GM12878 (cell line): ENCODE data around the gene CHCHD6. TPM values are rescaled to one million over a fixed set of nuclear protein-coding genes. Genes with fewer than 3 reads are reported as not detected.

Source experiments
- ATAC-seq: fragments of 200-7000 bp; cut with Tn5 transposase; 3 replicates; pipeline ENCODE4 v1.9.1; 2020; ENCODE audit warnings: mild to moderate bottlenecking, moderate library complexity
- BruUV-seq: library from RNA; stranded (reverse); fragments of 400-500 nt; replicated peaks from 2 replicates; lab custom pipeline; 2021; lab: Mats Ljungman, UMichigan
- CTCF ChIA-PET: fragments of 300-600 bp; sonication (Branson Sonifier 250); formaldehyde crosslinking; extraction: SDS; loops from one replicate; lab custom pipeline; 2021; ENCODE audit warnings: inconsistent platforms; lab: Yijun Ruan, JAX
- POLR2A ChIA-PET: fragments of 350-600 bp; formaldehyde crosslinking; extraction: SDS; loops from one replicate; lab custom pipeline; 2021; ENCODE audit warnings: inconsistent platforms; lab: Charles Lee
- RAD21 ChIA-PET: fragments of 300-600 bp; sonication (Branson Sonifier 250); formaldehyde crosslinking; loops from one replicate; lab custom pipeline; 2023; ENCODE audit warnings: antibody characterized with exemption; ENCODE audit not compliant: unreplicated experiment; lab: Charles Lee
- SMC1A ChIA-PET: fragments of 300-600 bp; sonication (Branson Sonifier 250); formaldehyde crosslinking; loops from one replicate; lab custom pipeline; 2023; ENCODE audit not compliant: unreplicated experiment, uncharacterized antibody; lab: Charles Lee
- DNase-seq: peaks from one replicate; pipeline ENCODE4 v3.0.0-alpha.2; 2011; ENCODE audit warnings: low read depth, low spot score
- FAIRE-seq: peaks from 3 replicates; lab custom pipeline; 2011; peaks lifted over from hg19 to GRCh38; lab: Jason Lieb, UNC
- H2AFZ ChIP-seq: 2 replicates; pipeline ENCODE4 v1.6.0; 2011; ENCODE audit warnings: low read depth, low read length, control low read depth; ENCODE audit not compliant: control insufficient read depth
- H3K27ac ChIP-seq: 2 replicates; pipeline ENCODE4 v1.5.1; 2011; ENCODE audit warnings: control low read depth; ENCODE audit not compliant: control insufficient read depth, insufficient read depth
- H3K27me3 ChIP-seq, 2 experiments: replicated peaks in 1 of 2; 2 replicates each; pipeline versions ENCODE4 v1.6.0 to v1.6.1; 2011; ENCODE audit warnings: low read length in 1 of 2; ENCODE audit not compliant: control insufficient read depth in 2 of 2, insufficient read depth in 2 of 2
- H3K36me3 ChIP-seq, 2 experiments: 2 replicates each; pipeline ENCODE4 v1.5.1; 2011; ENCODE audit warnings: low read length in 1 of 2; ENCODE audit not compliant: control insufficient read depth in 2 of 2, insufficient read depth in 2 of 2
- H3K4me1 ChIP-seq: 2 replicates; pipeline ENCODE4 v1.6.1; 2011; ENCODE audit warnings: mild to moderate bottlenecking, low read length, moderate library complexity, mixed read lengths; ENCODE audit not compliant: control insufficient read depth, insufficient read depth
- H3K4me2 ChIP-seq: 2 replicates; pipeline ENCODE4 v1.6.0; 2011; ENCODE audit warnings: control low read depth; ENCODE audit not compliant: control insufficient read depth, insufficient read depth
- H3K4me3 ChIP-seq: fragments of 200-600 bp; sonication (generic); 2 replicates; pipeline ENCODE4 v1.5.1; 2016
- H3K79me2 ChIP-seq: 2 replicates; pipeline ENCODE4 v1.6.0; 2011; ENCODE audit warnings: low read length; ENCODE audit not compliant: control insufficient read depth, insufficient read depth
- H3K9ac ChIP-seq: 2 replicates; pipeline ENCODE4 v1.8.0; 2011; ENCODE audit warnings: low read length, control low read depth, mixed read lengths; ENCODE audit not compliant: control insufficient read depth, insufficient read depth
- H3K9me3 ChIP-seq: replicated peaks from 3 replicates; pipeline ENCODE4 v1.5.1; 2011; ENCODE audit warnings: mild to moderate bottlenecking, low read length; ENCODE audit not compliant: control insufficient read depth, insufficient read depth
- H4K20me1 ChIP-seq: 2 replicates; pipeline ENCODE4 v1.6.0; 2011; ENCODE audit not compliant: control insufficient read depth, insufficient read depth
- CBX5 ChIP-seq: sonication (generic); IDR thresholded peaks from 2 replicates; pipeline ENCODE4 v1.6.1; 2016; ENCODE audit warnings: low read depth, moderate library complexity, mild to moderate bottlenecking, inconsistent platforms
- EGR1 ChIP-seq, 2 experiments: IDR thresholded peaks; 1 replicate in 1 of 2; 2 replicates in 1 of 2; pipeline ENCODE4 v1.6.1; 2011 to 2012; ENCODE audit warnings: low read depth in 2 of 2, low read length in 2 of 2, borderline replicate concordance in 1 of 2, mild to moderate bottlenecking in 1 of 2, moderate library complexity in 1 of 2
- HDAC2 ChIP-seq: fragments of 200-600 bp; sonication (generic); IDR thresholded peaks from 2 replicates; pipeline ENCODE4 v1.6.1; 2017
- IKZF2 ChIP-seq, 2 experiments: fragments of 450-650 bp; IDR thresholded peaks; 2 replicates each; pipeline ENCODE4 v1.6.1; 2017; ENCODE audit warnings: mild to moderate bottlenecking in 2 of 2, moderate library complexity in 2 of 2
- KAT2A ChIP-seq: conservative IDR thresholded peaks from 2 replicates; pipeline ENCODE4 v1.6.1; 2011; ENCODE audit warnings: low read depth, low read length; ENCODE audit not compliant: control insufficient read depth
- MYB ChIP-seq: fragments of 150-350 bp; IDR thresholded peaks from 2 replicates; pipeline ENCODE4 v1.6.1; 2014; ENCODE audit warnings: mild to moderate bottlenecking, low read depth, low read length, borderline replicate concordance
- NBN ChIP-seq: fragments of 450-650 bp; IDR thresholded peaks from 2 replicates; pipeline ENCODE4 v1.6.1; 2016
- NRF1 ChIP-seq: conservative IDR thresholded peaks from 2 replicates; pipeline ENCODE4 v1.6.1; 2011; ENCODE audit warnings: mild to moderate bottlenecking, low read depth, low read length, improper control_type of control experiment
- SIX5 ChIP-seq: IDR thresholded peaks from 2 replicates; pipeline ENCODE4 v1.6.1; 2011; ENCODE audit warnings: mild to moderate bottlenecking, low read depth, low read length, moderate library complexity; ENCODE audit not compliant: severe bottlenecking
- SREBF1 ChIP-seq: IDR thresholded peaks from 2 replicates; pipeline ENCODE4 v1.6.1; 2012; ENCODE audit warnings: mild to moderate bottlenecking, low read length
- SREBF2 ChIP-seq: IDR thresholded peaks from 2 replicates; pipeline ENCODE4 v1.6.1; 2012; ENCODE audit warnings: mild to moderate bottlenecking, low read length
- SRF ChIP-seq, 2 experiments: IDR thresholded peaks; 2 replicates each; pipeline ENCODE4 v1.6.1; 2011; ENCODE audit warnings: low read depth in 2 of 2, low read length in 2 of 2, mild to moderate bottlenecking in 1 of 2, moderate library complexity in 1 of 2
- SUZ12 ChIP-seq: fragments of 200-600 bp; sonication (generic); IDR thresholded peaks from one replicate; pipeline ENCODE4 v1.6.1; 2018; ENCODE audit warnings: antibody characterized with exemption, mild to moderate bottlenecking; ENCODE audit not compliant: unreplicated experiment
- TARDBP ChIP-seq: IDR thresholded peaks from 2 replicates; pipeline ENCODE4 v1.6.1; 2016; ENCODE audit warnings: borderline replicate concordance
- TCF12 ChIP-seq: IDR thresholded peaks from 2 replicates; pipeline ENCODE4 v1.6.1; 2011; ENCODE audit warnings: low read depth, mild to moderate bottlenecking, low read length
- ZNF207 ChIP-seq: fragments of 450-650 bp; IDR thresholded peaks from 2 replicates; pipeline ENCODE4 v1.6.1; 2014; ENCODE audit warnings: antibody characterized with exemption, mild to moderate bottlenecking, borderline replicate concordance
- WGBS: methylation state at CpG from one replicate; pipeline ENCODE4 v1.1.6; 2016; ENCODE audit warnings: low lambda C conversion rate; ENCODE audit not compliant: insufficient replicate concordance, insufficient coverage; ENCODE audit errors: missing lambda C conversion rate; 5-methylcytosine and 5-hydroxymethylcytosine counted together
- in situ Hi-C: fragments of 300-500 bp; cut with MboI; formaldehyde crosslinking; loops from 9 replicates; pipeline ENCODE4 v1.14.3; 2018; ENCODE audit warnings: mixed read lengths
- intact Hi-C: fragments of 100-400 bp; cut with micrococcal nuclease; formaldehyde crosslinking; loops from one replicate; pipeline ENCODE4 v1.14.2; 2022; ENCODE audit not compliant: unreplicated experiment
- polyA plus RNA-seq, 11 experiments: library from polyadenylated mRNA; depleted of rRNA in 4 of 11; unstranded in 6 of 11; stranded (reverse) in 5 of 11; fragments of >200 nt; fragmentation: Nextera tagmentation in 4 of 11; fragmentation: Illumina TruSeq in 1 of 11; extraction: Ambion mirVana in 4 of 11; extraction: Trizol in 1 of 11; gene quantifications; 1 replicate in 1 of 11; 2 replicates in 10 of 11; pipeline versions ENCODE4 v1.2.1 to v1.2.3, GENCODE V29; 2011 to 2016; ENCODE audit warnings: inconsistent platforms in 2 of 11, missing spikeins in 2 of 11, low read depth in 1 of 11
- total RNA-seq, 4 experiments: library from RNA; depleted of rRNA in 3 of 4; stranded (reverse); fragments of >200 nt in 3 of 4; fragmentation: Illumina TruSeq in 1 of 4; extraction: Trizol in 1 of 4; gene quantifications; 2 replicates each; pipeline versions ENCODE4 v1.2.1 to v1.2.3, GENCODE V29; 2013 to 2021
- TF ChIP-seq, protein P1 (sequence below): IDR thresholded peaks from 2 replicates; pipeline ENCODE4 v1.6.1; 2012; ENCODE audit warnings: low read depth, low read length, improper control_type of control experiment

Gene CHCHD6
- total and polyA plus RNA-seq, 10 of the 15 experiments (the other 5 are each of a cell fraction or from before 2014, with no cell fraction given), result 2.7 to 16.7 (median 12.3) TPM

DNA sequence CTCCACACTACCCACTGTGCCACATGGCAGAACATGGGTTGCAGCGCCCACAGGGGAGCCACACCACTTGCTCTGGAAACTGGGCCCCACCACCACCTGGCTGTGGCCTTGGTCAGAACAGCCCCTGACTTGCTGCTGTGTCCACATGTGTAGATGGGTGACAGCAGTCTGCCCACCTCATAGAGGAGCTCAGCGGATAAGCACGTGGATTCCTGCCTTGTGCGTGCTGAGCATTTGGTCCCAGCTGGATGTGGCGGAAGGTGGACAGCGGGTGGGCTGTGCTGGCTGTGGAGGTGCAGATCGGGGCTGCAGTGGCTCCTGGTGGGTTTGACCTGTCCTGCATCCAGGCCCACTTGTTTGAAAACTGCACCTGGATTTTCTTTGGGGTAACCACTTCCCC is 272.9 kb downstream of the CHCHD6 start:
- Histone ChIP-seq H3K9me3 (peaks cover 6% of the 10 kb centered on the region), H3K4me1 (peaks cover 6% of the 10 kb centered on the region), H3K4me2 (no peak overlapping the region), H3K79me2 (no peaks in the 10 kb centered on the region), H3K27ac (no peak overlapping the region), H2AFZ (no peak overlapping the region), H3K9ac (no peak overlapping the region), H3K27me3 (no peaks in the 10 kb centered on the region), H3K36me3 (no peaks in the 10 kb centered on the region), H4K20me1 (no peaks in the 10 kb centered on the region), H3K4me3 (no peak overlapping the region)
- CTCF ChIA-PET, result no interaction called here
- POLR2A ChIA-PET, result no interaction called here
- in situ Hi-C loops (loop anchor here (5.0 kb wide), 1 partner anchor 225 kb away; no protein-coding TSS in a partner anchor), intact Hi-C loops (no loop called here)
- 55% methylated on average over 7 of the region's 7 CpGs for WGBS
- no peak for TF ChIP-seq MYB
- no peak for TF ChIP-seq EGR1 (IDR thresholded peaks at IDR 0.05; ENCODE audit: borderline replicate concordance in 1 of 2, low read depth in 2 of 2, low read length in 2 of 2)
- TF ChIP-seq KAT2A, result no peak
- TF ChIP-seq SRF (IDR thresholded peaks at IDR 0.05; ENCODE audit: low read depth in 2 of 2, low read length in 2 of 2), result no peak
- TF ChIP-seq HDAC2, result no peak
- TF ChIP-seq ZNF207, result no peak
- TF ChIP-seq NBN, result no peak
- no peak for ATAC-seq
- BruUV-seq, result no TSS peak
- SMC1A ChIA-PET, result no interaction called here
- FAIRE-seq, result no peak
- no peak for DNase-seq
- RAD21 ChIA-PET, result no interaction called here

DNA sequence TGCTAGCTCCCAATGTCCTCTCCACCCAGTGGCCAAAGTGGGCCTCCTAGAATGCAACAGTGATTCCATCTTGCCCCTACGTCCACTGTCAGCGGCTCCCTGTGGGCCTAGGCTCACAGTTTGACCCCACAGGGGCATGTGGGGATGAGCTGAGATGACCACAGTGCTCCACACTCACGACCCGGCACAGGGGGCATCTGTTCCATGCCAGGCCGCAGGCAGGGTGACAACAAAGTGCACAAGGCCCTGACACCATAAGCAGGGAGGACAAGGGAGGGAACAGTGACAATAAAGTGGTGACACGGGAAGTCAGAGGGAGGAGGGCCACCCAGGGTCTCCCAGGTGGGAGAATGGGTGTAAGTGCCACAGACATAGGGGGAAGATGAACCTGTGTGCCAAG is 273.8 kb downstream of the CHCHD6 start:
- no peak for ATAC-seq
- no peak for FAIRE-seq
- 22% methylated on average over 6 of the region's 6 CpGs for WGBS
- no peak overlapping the region for H2AFZ ChIP-seq
- H4K20me1 ChIP-seq, result no peaks in the 10 kb centered on the region
- no peak overlapping the region for H3K4me3 ChIP-seq
- no peak for DNase-seq
- no peak overlapping the region for H3K9ac ChIP-seq
- no peak overlapping the region for H3K27ac ChIP-seq
- intact Hi-C loops (no loop called here), in situ Hi-C loops (loop anchor here (5.0 kb wide), 1 partner anchor 226 kb away; no protein-coding TSS in a partner anchor)
- BruUV-seq, result no TSS peak
- ChIA-PET POLR2A (no interaction called here), SMC1A (no interaction called here), RAD21 (no interaction called here), CTCF (no interaction called here)
- no peaks in the 10 kb centered on the region for H3K79me2 ChIP-seq
- H3K4me1 ChIP-seq, result peaks cover 9% of the 10 kb centered on the region
- H3K27me3 ChIP-seq, result no peaks in the 10 kb centered on the region
- TF ChIP-seq SIX5, result no peak
- TF ChIP-seq SUZ12, result no peak
- no peak for TF ChIP-seq TARDBP
- TF ChIP-seq SRF (IDR thresholded peaks at IDR 0.05; ENCODE audit: low read depth in 2 of 2, low read length in 2 of 2), result no peak
- TF ChIP-seq, protein P1, sequence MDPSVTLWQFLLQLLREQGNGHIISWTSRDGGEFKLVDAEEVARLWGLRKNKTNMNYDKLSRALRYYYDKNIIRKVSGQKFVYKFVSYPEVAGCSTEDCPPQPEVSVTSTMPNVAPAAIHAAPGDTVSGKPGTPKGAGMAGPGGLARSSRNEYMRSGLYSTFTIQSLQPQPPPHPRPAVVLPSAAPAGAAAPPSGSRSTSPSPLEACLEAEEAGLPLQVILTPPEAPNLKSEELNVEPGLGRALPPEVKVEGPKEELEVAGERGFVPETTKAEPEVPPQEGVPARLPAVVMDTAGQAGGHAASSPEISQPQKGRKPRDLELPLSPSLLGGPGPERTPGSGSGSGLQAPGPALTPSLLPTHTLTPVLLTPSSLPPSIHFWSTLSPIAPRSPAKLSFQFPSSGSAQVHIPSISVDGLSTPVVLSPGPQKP, result no peak
- TF ChIP-seq NRF1, result no peak
- no peak for TF ChIP-seq CBX5
- TF ChIP-seq TCF12, result no peak
- TF ChIP-seq IKZF2 (IDR thresholded peaks at IDR 0.05), result no peak
- no peak for TF ChIP-seq SREBF1
- TF ChIP-seq SREBF2, result no peak
- no peak overlapping the region for H3K4me2 ChIP-seq
- H3K9me3 ChIP-seq, result peaks cover 6% of the 10 kb centered on the region
- H3K36me3 ChIP-seq, result no peaks in the 10 kb centered on the region
